OCI-LY7 (cell line): ENCODE results near the gene SPARC. TPM values are rescaled to one million over a fixed set of nuclear protein-coding genes. Genes with fewer than 3 reads are reported as not detected.

Experiments
- BruUV-seq: library from RNA; stranded (reverse); fragments of 400-500 nt; replicated peaks from 2 replicates; lab custom pipeline; 2021; lab: Mats Ljungman, UMichigan
- CTCF ChIA-PET: fragments of 300-600 bp; sonication (Branson Sonifier 250); formaldehyde crosslinking; loops from one replicate; lab custom pipeline; 2022; ENCODE audit warnings: antibody characterized with exemption; ENCODE audit not compliant: unreplicated experiment; lab: Charles Lee
- POLR2A ChIA-PET: fragments of 300-600 bp; sonication (Branson Sonifier 250); formaldehyde crosslinking; loops from one replicate; lab custom pipeline; 2022; ENCODE audit warnings: antibody characterized with exemption; lab: Charles Lee
- DNase-seq: peaks from one replicate; pipeline ENCODE4 v3.0.0-alpha.2; 2015; ENCODE audit warnings: low spot score
- H2AFZ ChIP-seq: fragments of 200-600 bp; sonication (generic), shearing (Covaris generic); 2 replicates; pipeline ENCODE4 v1.6.1; 2014; ENCODE audit warnings: mild to moderate bottlenecking, antibody characterized with exemption, low read length, moderate library complexity
- H3K27ac ChIP-seq: fragments of 200-600 bp; sonication (generic); 2 replicates; pipeline ENCODE4 v1.5.1; 2014; ENCODE audit warnings: mixed run types, low read depth, mild to moderate bottlenecking, moderate library complexity, low read length, inconsistent platforms; ENCODE audit not compliant: poor library complexity, severe bottlenecking
- H3K36me3 ChIP-seq: fragments of 200-600 bp; sonication (generic); 2 replicates; pipeline ENCODE4 v1.6.1; 2014; ENCODE audit warnings: mild to moderate bottlenecking, antibody characterized with exemption, low read length, moderate library complexity, mixed read lengths; ENCODE audit not compliant: insufficient read depth
- H3K4me1 ChIP-seq: fragments of 200-600 bp; sonication (generic); 2 replicates; pipeline ENCODE4 v1.5.1; 2014; ENCODE audit warnings: mild to moderate bottlenecking, low read length; ENCODE audit not compliant: insufficient read depth, poor library complexity, severe bottlenecking
- H3K4me2 ChIP-seq: fragments of 200-600 bp; sonication (generic); 2 replicates; pipeline ENCODE4 v1.6.1; 2014; ENCODE audit warnings: mild to moderate bottlenecking, low read length
- H3K4me3 ChIP-seq: fragments of 200-600 bp; sonication (generic); 2 replicates; pipeline ENCODE4 v1.5.1; 2014; ENCODE audit warnings: mild to moderate bottlenecking, low read depth, low read length; ENCODE audit not compliant: poor library complexity, severe bottlenecking
- H3K79me2 ChIP-seq: fragments of 200-600 bp; sonication (generic); 2 replicates; pipeline ENCODE4 v1.6.1; 2016; ENCODE audit warnings: low read depth, mild to moderate bottlenecking, low read length, moderate library complexity, mixed read lengths; ENCODE audit not compliant: insufficient read depth
- H3K9me2 ChIP-seq: fragments of 200-600 bp; sonication (generic); 2 replicates; pipeline ENCODE4 v1.6.1; 2016; ENCODE audit warnings: mild to moderate bottlenecking, low read length, mixed read lengths; ENCODE audit not compliant: insufficient read depth
- H3K9me3 ChIP-seq: fragments of 200-600 bp; sonication (generic); 2 replicates; pipeline ENCODE4 v1.6.1; 2014; ENCODE audit warnings: mild to moderate bottlenecking, mixed run types, low read length, mixed read lengths
- H4K20me1 ChIP-seq: fragments of 200-600 bp; sonication (generic); 2 replicates; pipeline ENCODE4 v1.6.1; 2014; ENCODE audit warnings: mild to moderate bottlenecking, antibody characterized with exemption, low read length, moderate library complexity, mixed read lengths; ENCODE audit not compliant: insufficient read depth
- EZH2phosphoT487 ChIP-seq: fragments of 200-600 bp; sonication (generic); IDR thresholded peaks from 2 replicates; pipeline ENCODE4 v1.6.1; 2018; ENCODE audit warnings: low read depth, borderline replicate concordance, mild to moderate bottlenecking, mixed run types, antibody characterized with exemption, low read length, moderate library complexity, mixed read lengths
- intact Hi-C: fragments of 100-400 bp; cut with micrococcal nuclease; formaldehyde crosslinking; loops from one replicate; pipeline ENCODE4 v1.10.0; 2022; ENCODE audit not compliant: unreplicated experiment
- total RNA-seq, 2 experiments: library from RNA; depleted of rRNA in 1 of 2; stranded (reverse); fragments of >200 nt in 1 of 2; shearing (Covaris generic) in 1 of 2; gene quantifications; 2 replicates each; pipeline ENCODE4 v1.2.3, GENCODE V29; 2014 to 2022
- TF ChIP-seq, protein P1 (sequence below): fragments of 200-600 bp; sonication (generic); conservative IDR thresholded peaks from 2 replicates; pipeline ENCODE4 v1.5.1; 2014; ENCODE audit warnings: mild to moderate bottlenecking, antibody characterized with exemption, low read length, moderate library complexity, mixed read lengths

SPARC gene
- total RNA-seq, 2 experiments from 2014 or later, result 0.89 TPM; not detected in 1

DNA sequence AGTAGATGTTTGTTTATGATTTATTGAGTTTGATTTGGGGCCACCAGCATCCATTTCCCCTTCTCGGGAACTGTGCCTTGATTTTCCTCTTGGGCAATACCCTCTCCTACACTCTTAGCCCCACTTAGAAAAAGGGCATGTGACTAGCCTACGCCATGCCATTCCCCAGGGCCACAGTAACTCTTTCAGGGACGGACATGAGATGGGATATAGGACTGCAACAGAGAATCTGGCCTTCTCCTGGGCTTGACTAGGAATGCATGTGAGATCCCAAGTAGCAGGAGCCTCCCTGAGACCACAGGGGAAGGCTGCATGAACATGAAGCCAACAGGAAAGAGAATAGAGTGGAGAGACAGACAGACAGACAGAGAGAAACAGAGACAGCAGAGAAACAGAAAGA lies 30.7 kb upstream of the SPARC start:
- CTCF ChIA-PET, result interaction anchor here (0.7 kb wide), 1 partner anchor 59 kb away, joined by 3 read pairs; no protein-coding TSS in a partner anchor

DNA sequence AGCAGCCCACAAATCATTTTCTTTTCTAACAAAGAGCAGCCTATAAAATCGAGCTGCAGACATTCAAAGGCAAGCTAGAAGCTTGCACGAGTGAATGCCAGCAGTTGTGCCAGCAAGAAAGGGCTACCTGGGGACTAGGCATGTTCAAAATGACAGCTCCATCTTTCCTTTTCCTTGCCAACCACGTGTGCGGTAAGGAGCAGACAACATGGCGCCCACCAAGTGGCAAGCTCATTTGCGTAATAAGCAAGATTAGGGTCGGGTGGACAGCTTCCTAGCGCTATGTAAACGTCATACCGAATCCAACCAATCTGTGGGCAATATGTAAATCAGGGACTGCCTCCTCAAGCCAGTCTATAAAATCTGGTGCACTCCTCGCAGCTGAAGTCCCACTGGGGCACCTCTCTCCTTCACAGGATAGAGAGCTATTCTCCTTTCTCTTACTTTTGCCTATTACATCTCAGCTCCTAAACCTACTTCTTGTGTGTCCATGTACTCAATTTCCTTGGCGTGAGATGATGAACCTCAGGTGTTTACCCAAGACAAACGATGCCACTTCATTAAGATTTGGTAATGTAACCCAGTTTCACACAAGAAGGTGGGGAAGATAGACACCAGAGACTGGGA lies 22.5 kb upstream of the SPARC start:
- Histone ChIP-seq H3K9me2 (no peaks in the 10 kb centered on the region), H3K4me1 (no peaks in the 10 kb centered on the region), H3K79me2 (no peaks in the 10 kb centered on the region), H3K36me3 (no peaks in the 10 kb centered on the region), H3K9me3 (no peaks in the 10 kb centered on the region; the same call in 1 of the 2 replicates), H3K27ac (no peak overlapping the region), H3K4me2 (no peak overlapping the region), H2AFZ (no peak overlapping the region), H4K20me1 (no peaks in the 10 kb centered on the region), H3K4me3 (no peak overlapping the region)
- no peak for DNase-seq
- intact Hi-C loops, result no loop called here
- no peak for TF ChIP-seq EZH2phosphoT487
- TF ChIP-seq, protein P1, sequence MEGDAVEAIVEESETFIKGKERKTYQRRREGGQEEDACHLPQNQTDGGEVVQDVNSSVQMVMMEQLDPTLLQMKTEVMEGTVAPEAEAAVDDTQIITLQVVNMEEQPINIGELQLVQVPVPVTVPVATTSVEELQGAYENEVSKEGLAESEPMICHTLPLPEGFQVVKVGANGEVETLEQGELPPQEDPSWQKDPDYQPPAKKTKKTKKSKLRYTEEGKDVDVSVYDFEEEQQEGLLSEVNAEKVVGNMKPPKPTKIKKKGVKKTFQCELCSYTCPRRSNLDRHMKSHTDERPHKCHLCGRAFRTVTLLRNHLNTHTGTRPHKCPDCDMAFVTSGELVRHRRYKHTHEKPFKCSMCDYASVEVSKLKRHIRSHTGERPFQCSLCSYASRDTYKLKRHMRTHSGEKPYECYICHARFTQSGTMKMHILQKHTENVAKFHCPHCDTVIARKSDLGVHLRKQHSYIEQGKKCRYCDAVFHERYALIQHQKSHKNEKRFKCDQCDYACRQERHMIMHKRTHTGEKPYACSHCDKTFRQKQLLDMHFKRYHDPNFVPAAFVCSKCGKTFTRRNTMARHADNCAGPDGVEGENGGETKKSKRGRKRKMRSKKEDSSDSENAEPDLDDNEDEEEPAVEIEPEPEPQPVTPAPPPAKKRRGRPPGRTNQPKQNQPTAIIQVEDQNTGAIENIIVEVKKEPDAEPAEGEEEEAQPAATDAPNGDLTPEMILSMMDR, result no peak
- CTCF ChIA-PET, result no interaction called here
- no TSS peak for BruUV-seq
- POLR2A ChIA-PET, result interaction anchor here (1.1 to 1.7 kb wide), 2 partner anchors 10 to 18 kb away, joined by 4 to 5 read pairs; no protein-coding TSS in a partner anchor

More for the DNA sequence above, 30.7 kb upstream of the SPARC start:
- H3K27ac ChIP-seq, result no peak overlapping the region
- POLR2A ChIA-PET, result no interaction called here
- no peak overlapping the region for H3K4me3 ChIP-seq
- no peak overlapping the region for H3K4me2 ChIP-seq
- no peak for TF ChIP-seq EZH2phosphoT487
- TF ChIP-seq, protein P1, result no peak
- no peaks in the 10 kb centered on the region for H3K4me1 ChIP-seq
- no peak overlapping the region for H2AFZ ChIP-seq
- BruUV-seq, result no TSS peak
- H3K9me2 ChIP-seq, result no peaks in the 10 kb centered on the region
- no peak for DNase-seq
- no peaks in the 10 kb centered on the region for H4K20me1 ChIP-seq
- H3K36me3 ChIP-seq, result no peaks in the 10 kb centered on the region
- no peaks in the 10 kb centered on the region for H3K79me2 ChIP-seq
- no peaks in the 10 kb centered on the region; the same call in 1 of the 2 replicates for H3K9me3 ChIP-seq
- intact Hi-C loops, result no loop called here

DNA sequence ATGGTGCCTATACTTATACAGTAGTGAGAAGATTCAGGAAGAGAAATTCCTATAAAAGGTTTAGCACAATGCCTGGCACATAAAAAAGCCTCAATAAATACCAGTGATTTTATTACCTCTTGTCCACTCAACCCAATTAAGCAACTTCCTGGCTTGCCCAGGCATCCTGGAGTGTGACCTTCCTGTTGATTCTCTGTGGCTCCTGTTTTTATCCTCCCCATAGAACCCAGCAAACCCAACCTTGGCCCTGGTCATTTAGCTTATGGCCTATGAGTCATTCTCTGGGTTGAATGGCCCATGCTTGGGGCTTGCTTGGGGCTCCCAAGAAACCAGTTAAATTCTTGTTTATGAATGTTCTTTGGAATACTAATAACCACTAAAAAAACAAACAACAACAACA lies 21.4 kb upstream of the SPARC start:
- no peaks in the 10 kb centered on the region for H3K9me2 ChIP-seq
- no TSS peak for BruUV-seq
- H3K36me3 ChIP-seq, result no peaks in the 10 kb centered on the region
- no peaks in the 10 kb centered on the region for H3K79me2 ChIP-seq
- H4K20me1 ChIP-seq, result no peaks in the 10 kb centered on the region
- no peak overlapping the region for H2AFZ ChIP-seq
- ChIA-PET POLR2A (interaction anchor here (0.7 to 1.7 kb wide), 4 partner anchors 8 to 54 kb away, joined by 3 to 5 read pairs (median 4); no protein-coding TSS in a partner anchor), CTCF (no interaction called here)
- intact Hi-C loops, result no loop called here
- no peaks in the 10 kb centered on the region for H3K4me1 ChIP-seq
- no peak overlapping the region for H3K27ac ChIP-seq
- no peaks in the 10 kb centered on the region; the same call in 1 of the 2 replicates for H3K9me3 ChIP-seq
- no peak overlapping the region for H3K4me3 ChIP-seq
- H3K4me2 ChIP-seq, result no peak overlapping the region
- no peak for DNase-seq
- TF ChIP-seq EZH2phosphoT487, result no peak
- TF ChIP-seq, protein P1, result no peak
